Measurements from ENCODE around the gene SSBP2. TPM values are rescaled to one million over a fixed set of nuclear protein-coding genes. Genes with fewer than 3 reads are reported as not detected.
A peak's percentile ranks its signal among the peaks of the same experiment; 100 is the strongest.
"Not testable (repeated sequence)": the region's sequence is repeated elsewhere in the genome, so short reads cannot be mapped to it uniquely, and the experiment has no call there.

The SSBP2 gene
- total RNA-seq, 2 donors from 2014 or later, result 23.7 to 75.0 TPM

GRCh38 chr5:81482595-81482994, 268.3 kb downstream of the SSBP2 start:
- H3K27ac ChIP-seq, result peak overlapping the region in 1 of 2 donors; percentile 48
- ATAC-seq (ENCODE audit: insufficient number of reproducible peaks, low FRiP score, low read depth) (no peak), DNase-seq (ENCODE audit: low spot score) (no peak)
- TF ChIP-seq CTCF (IDR thresholded peaks at IDR 0.05), result no peak
- H3K36me3 ChIP-seq, result no peaks in the 10 kb centered on the region
- peak overlapping the region; percentile 26 for H3K4me3 ChIP-seq
- peaks cover 6 to 12% of the 10 kb centered on the region in 2 donors for H3K4me1 ChIP-seq (ENCODE audit: control insufficient read depth in 1 of 2, low read depth in 2 of 2)
- no peaks in the 10 kb centered on the region for H3K27me3 ChIP-seq (replicated peaks; ENCODE audit: insufficient read depth)
- H3K9me3 ChIP-seq, result no peaks in the 10 kb centered on the region

- not testable (repeated sequence) for H3K4me1 ChIP-seq (ENCODE audit: control insufficient read depth in 1 of 2, low read depth in 2 of 2); H3K27ac ChIP-seq; ATAC-seq (ENCODE audit: insufficient number of reproducible peaks, low FRiP score, low read depth); H3K9me3 ChIP-seq; H3K4me3 ChIP-seq; H3K27me3 ChIP-seq (replicated peaks; ENCODE audit: insufficient read depth); DNase-seq (ENCODE audit: low spot score)
- H3K36me3 ChIP-seq, result peaks cover 14% of the 10 kb centered on the region
These were observed 277.5 kb downstream of the SSBP2 start for GRCh38 chr5:81473395-81473794.

GRCh38 chr5:81469676-81470075, 281.2 kb downstream of the SSBP2 start:
- Histone ChIP-seq H3K27me3 (replicated peaks; ENCODE audit: insufficient read depth) (no peaks in the 10 kb centered on the region), H3K27ac (no peak overlapping the region), H3K9me3 (no peaks in the 10 kb centered on the region), H3K36me3 (peaks cover 14% of the 10 kb centered on the region), H3K4me1 (ENCODE audit: control insufficient read depth in 1 of 2, low read depth in 2 of 2) (no peaks in the 10 kb centered on the region), H3K4me3 (no peak overlapping the region)
- TF ChIP-seq CTCF (IDR thresholded peaks at IDR 0.05), result no peak
- ATAC-seq (ENCODE audit: insufficient number of reproducible peaks, low FRiP score, low read depth), result no peak
- DNase-seq (ENCODE audit: low spot score), result no peak

- H3K4me3 ChIP-seq, result no peak overlapping the region
- H3K27ac ChIP-seq, result no peak overlapping the region
- no peaks in the 10 kb centered on the region for H3K9me3 ChIP-seq
- H3K36me3 ChIP-seq, result no peaks in the 10 kb centered on the region
- ATAC-seq (ENCODE audit: insufficient number of reproducible peaks, low FRiP score, low read depth) (no peak), DNase-seq (ENCODE audit: low spot score) (no peak)
- no peaks in the 10 kb centered on the region for H3K27me3 ChIP-seq (replicated peaks; ENCODE audit: insufficient read depth)
- no peak for TF ChIP-seq CTCF (IDR thresholded peaks at IDR 0.05)
- H3K4me1 ChIP-seq (ENCODE audit: control insufficient read depth in 1 of 2, low read depth in 2 of 2), result no peaks in the 10 kb centered on the region
These were observed 300.0 kb downstream of the SSBP2 start for GRCh38 chr5:81450940-81451339.

DNA sequence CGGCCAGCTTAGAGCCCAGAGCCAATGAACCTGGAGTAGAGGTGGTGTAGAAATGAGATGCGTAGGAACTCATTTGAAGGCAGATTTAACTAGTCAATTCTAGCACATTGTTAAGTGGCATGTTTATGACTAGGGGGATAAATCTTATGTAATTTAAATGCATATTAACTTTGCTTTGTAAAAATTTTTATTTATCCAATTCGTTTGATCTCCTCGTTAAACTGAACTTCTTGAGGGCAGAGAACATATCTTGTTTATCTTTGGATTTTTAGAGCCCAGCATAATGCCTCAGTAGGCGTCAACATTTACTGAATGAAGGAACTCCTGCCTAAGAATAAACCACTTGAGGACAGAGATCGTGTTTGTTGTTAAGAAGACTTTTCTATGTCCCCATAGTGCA, 315.9 kb downstream of the SSBP2 start:
- TF ChIP-seq CTCF (IDR thresholded peaks at IDR 0.05), result no peak
- Histone ChIP-seq H3K4me1 (ENCODE audit: control insufficient read depth in 1 of 2, low read depth in 2 of 2) (no peaks in the 10 kb centered on the region), H3K27ac (no peak overlapping the region), H3K4me3 (no peak overlapping the region), H3K27me3 (replicated peaks; ENCODE audit: insufficient read depth) (no peaks in the 10 kb centered on the region), H3K36me3 (no peaks in the 10 kb centered on the region), H3K9me3 (no peaks in the 10 kb centered on the region)
- DNase-seq (ENCODE audit: low spot score) (no peak), ATAC-seq (ENCODE audit: insufficient number of reproducible peaks, low FRiP score, low read depth) (no peak)

DNA sequence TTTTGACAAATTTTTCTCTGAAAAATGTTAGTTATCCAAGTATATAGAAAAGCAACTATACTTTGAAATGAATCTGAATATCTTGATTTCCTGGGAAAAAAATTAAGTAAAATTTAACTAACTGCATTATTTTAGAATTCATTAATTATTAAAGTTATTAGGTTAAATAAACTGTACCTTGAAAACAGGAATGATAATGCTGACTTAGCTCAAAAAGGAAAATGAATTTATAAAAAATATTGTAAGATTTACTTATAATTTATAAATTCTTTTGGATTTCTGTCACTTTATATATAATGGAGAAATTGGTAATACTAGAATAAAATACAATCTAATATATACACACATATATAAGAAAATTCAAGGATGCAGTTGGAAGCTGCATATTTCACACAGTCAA, 320.9 kb downstream of the SSBP2 start:
- no peak for ATAC-seq (ENCODE audit: insufficient number of reproducible peaks, low FRiP score, low read depth)
- no peak for TF ChIP-seq CTCF (IDR thresholded peaks at IDR 0.05)
- H3K36me3 ChIP-seq, result no peaks in the 10 kb centered on the region
- peaks cover 4 to 15% of the 10 kb centered on the region in 2 donors for H3K4me1 ChIP-seq (ENCODE audit: control insufficient read depth in 1 of 2, low read depth in 2 of 2)
- DNase-seq (ENCODE audit: low spot score), result no peak
- H3K9me3 ChIP-seq, result no peaks in the 10 kb centered on the region
- no peak overlapping the region for H3K4me3 ChIP-seq
- no peaks in the 10 kb centered on the region for H3K27me3 ChIP-seq (replicated peaks; ENCODE audit: insufficient read depth)
- no peak overlapping the region for H3K27ac ChIP-seq

Data from thoracic aorta (tissue), 2 donors.